Hepatocyte (in vitro differentiated cells): ENCODE data around the gene ZNF594. TPM values are rescaled to one million over a fixed set of nuclear protein-coding genes. Genes with fewer than 3 reads are reported as not detected.
"Not testable (repeated sequence)": the region's sequence is repeated elsewhere in the genome, so short reads cannot be mapped to it uniquely, and the experiment has no call there.

Experiments used
- DNase-seq: peaks from one replicate; pipeline ENCODE4 v3.0.0-alpha.2; 2016; ENCODE audit warnings: low spot score
- H2AFZ ChIP-seq: fragments of 200-600 bp; sonication (generic); 2 replicates; pipeline ENCODE4 v1.6.0; 2016; ENCODE audit warnings: antibody characterized with exemption, mild to moderate bottlenecking
- H3K27ac ChIP-seq: fragments of 200-600 bp; sonication (generic); 2 replicates; pipeline ENCODE4 v1.5.1; 2016; ENCODE audit warnings: mild to moderate bottlenecking
- H3K27me3 ChIP-seq: fragments of 200-600 bp; sonication (generic); 2 replicates; pipeline ENCODE4 v1.6.1; 2016
- H3K36me3 ChIP-seq: fragments of 200-600 bp; sonication (generic); replicated peaks from 2 replicates; pipeline ENCODE4 v1.5.1; 2016; ENCODE audit warnings: low read depth; ENCODE audit not compliant: insufficient read depth
- H3K4me1 ChIP-seq: fragments of 200-600 bp; sonication (generic); 2 replicates; pipeline ENCODE4 v1.5.1; 2016; ENCODE audit warnings: mild to moderate bottlenecking, moderate library complexity; ENCODE audit not compliant: insufficient read depth
- H3K4me2 ChIP-seq: fragments of 200-600 bp; sonication (generic); 2 replicates; pipeline ENCODE4 v1.6.0; 2016
- H3K4me3 ChIP-seq: fragments of 200-600 bp; sonication (generic); 2 replicates; pipeline ENCODE4 v1.5.1; 2016; ENCODE audit warnings: mild to moderate bottlenecking
- H3K79me2 ChIP-seq: fragments of 200-600 bp; sonication (generic); 2 replicates; pipeline ENCODE4 v1.6.0; 2017; ENCODE audit warnings: mild to moderate bottlenecking
- H3K9me2 ChIP-seq: fragments of 200-600 bp; sonication (generic); replicated peaks from 2 replicates; pipeline ENCODE4 v1.6.0; 2017; ENCODE audit warnings: mild to moderate bottlenecking; ENCODE audit not compliant: insufficient read depth
- H3K9me3 ChIP-seq: fragments of 200-600 bp; sonication (generic); 2 replicates; pipeline ENCODE4 v1.5.1; 2016; ENCODE audit warnings: low read depth, mild to moderate bottlenecking
- H4K20me1 ChIP-seq: fragments of 200-600 bp; sonication (generic); 2 replicates; pipeline ENCODE4 v1.6.0; 2016; ENCODE audit warnings: mild to moderate bottlenecking; ENCODE audit not compliant: insufficient read depth, poor library complexity, severe bottlenecking
- EZH2 ChIP-seq: fragments of 200-600 bp; sonication (generic); IDR thresholded peaks from 2 replicates; pipeline ENCODE4 v1.6.1; 2016; ENCODE audit warnings: antibody characterized with exemption, mild to moderate bottlenecking, borderline replicate concordance
- EZH2phosphoT487 ChIP-seq: fragments of 200-600 bp; sonication (generic); IDR thresholded peaks from one replicate; pipeline ENCODE4 v1.6.1; 2018; ENCODE audit warnings: antibody characterized with exemption, mild to moderate bottlenecking, low read depth, moderate library complexity; ENCODE audit not compliant: unreplicated experiment, severe bottlenecking
- WGBS: methylation state at CpG from one replicate; pipeline ENCODE4 v1.1.6; 2016; ENCODE audit warnings: low lambda C conversion rate; ENCODE audit errors: missing lambda C conversion rate; 5-methylcytosine and 5-hydroxymethylcytosine counted together
- polyA plus RNA-seq: library from polyadenylated mRNA; unstranded; fragments of >200 nt; fragmentation: Nextera tagmentation; extraction: Ambion mirVana; gene quantifications from 2 replicates; pipeline ENCODE4 v1.2.1, GENCODE V29; 2016
- total RNA-seq: library from RNA; depleted of rRNA; stranded (reverse); fragments of >200 nt; gene quantifications from 2 replicates; pipeline ENCODE4 v1.2.3, GENCODE V29; 2014
- TF ChIP-seq, protein P1 (sequence below): fragments of 200-600 bp; sonication (generic); IDR thresholded peaks from 2 replicates; pipeline ENCODE4 v1.5.1; 2016; ENCODE audit warnings: antibody characterized with exemption, mild to moderate bottlenecking; ENCODE audit not compliant: poor library complexity

ZNF594 gene
- total and polyA plus RNA-seq, 2 experiments from 2014 or later: 3.0 to 6.2 TPM

DNA sequence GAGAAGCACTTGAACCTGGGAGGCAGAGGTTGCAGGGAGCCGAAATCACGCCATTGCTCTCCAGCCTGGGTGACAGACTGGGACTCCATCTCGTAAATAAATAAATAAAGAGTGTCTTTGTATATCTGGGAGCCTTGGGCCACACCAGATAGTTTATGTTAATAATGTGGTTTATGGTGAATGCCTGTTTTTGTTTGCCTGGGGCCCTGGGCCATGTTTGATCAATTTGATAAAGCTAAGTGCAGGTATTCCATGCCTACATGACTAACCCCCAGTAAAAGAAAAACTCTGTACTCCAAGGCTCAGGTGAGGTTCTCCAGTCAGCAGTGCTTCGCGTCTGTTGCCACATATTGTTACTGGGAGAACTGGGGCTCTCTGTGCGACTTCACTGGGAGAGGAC lies 27.9 kb upstream of the ZNF594 start:
- Histone ChIP-seq H3K27me3 (no peaks in the 10 kb centered on the region), H3K36me3 (no peaks in the 10 kb centered on the region), H3K4me1 (no peaks in the 10 kb centered on the region), H3K4me3 (no peak overlapping the region), H2AFZ (no peak overlapping the region), H3K9me3 (no peaks in the 10 kb centered on the region), H4K20me1 (no peaks in the 10 kb centered on the region), H3K4me2 (no peak overlapping the region), H3K79me2 (no peaks in the 10 kb centered on the region), H3K9me2 (no peaks in the 10 kb centered on the region), H3K27ac (no peak overlapping the region)
- no peak for DNase-seq
- TF ChIP-seq, protein P1, sequence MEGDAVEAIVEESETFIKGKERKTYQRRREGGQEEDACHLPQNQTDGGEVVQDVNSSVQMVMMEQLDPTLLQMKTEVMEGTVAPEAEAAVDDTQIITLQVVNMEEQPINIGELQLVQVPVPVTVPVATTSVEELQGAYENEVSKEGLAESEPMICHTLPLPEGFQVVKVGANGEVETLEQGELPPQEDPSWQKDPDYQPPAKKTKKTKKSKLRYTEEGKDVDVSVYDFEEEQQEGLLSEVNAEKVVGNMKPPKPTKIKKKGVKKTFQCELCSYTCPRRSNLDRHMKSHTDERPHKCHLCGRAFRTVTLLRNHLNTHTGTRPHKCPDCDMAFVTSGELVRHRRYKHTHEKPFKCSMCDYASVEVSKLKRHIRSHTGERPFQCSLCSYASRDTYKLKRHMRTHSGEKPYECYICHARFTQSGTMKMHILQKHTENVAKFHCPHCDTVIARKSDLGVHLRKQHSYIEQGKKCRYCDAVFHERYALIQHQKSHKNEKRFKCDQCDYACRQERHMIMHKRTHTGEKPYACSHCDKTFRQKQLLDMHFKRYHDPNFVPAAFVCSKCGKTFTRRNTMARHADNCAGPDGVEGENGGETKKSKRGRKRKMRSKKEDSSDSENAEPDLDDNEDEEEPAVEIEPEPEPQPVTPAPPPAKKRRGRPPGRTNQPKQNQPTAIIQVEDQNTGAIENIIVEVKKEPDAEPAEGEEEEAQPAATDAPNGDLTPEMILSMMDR: no peak
- 84% methylated on average over 6 of the region's 6 CpGs for WGBS

DNA sequence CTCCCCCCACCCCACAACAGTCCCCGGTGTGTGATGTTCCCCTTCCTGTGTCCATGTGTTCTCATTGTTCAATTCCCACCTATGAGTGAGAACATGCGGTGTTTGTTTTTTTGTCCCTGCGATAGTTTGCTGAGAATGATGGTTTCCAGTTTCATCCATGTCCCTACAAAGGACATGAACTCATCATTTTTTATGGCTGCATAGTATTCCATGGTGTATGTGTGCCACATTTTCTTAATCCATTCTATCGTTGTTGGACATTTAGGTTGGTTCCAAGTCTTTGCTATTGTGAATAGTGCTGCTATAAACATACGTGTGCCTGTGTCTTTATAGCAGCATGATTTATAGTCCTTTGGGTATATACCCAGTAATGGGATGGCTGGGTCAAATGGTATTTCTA lies 25.9 kb upstream of the ZNF594 start:
- not testable (repeated sequence) for DNase-seq, H2AFZ ChIP-seq, H4K20me1 ChIP-seq, H3K4me3 ChIP-seq, H3K9me2 ChIP-seq, H3K4me2 ChIP-seq, H3K36me3 ChIP-seq, H3K4me1 ChIP-seq, H3K9me3 ChIP-seq, H3K27me3 ChIP-seq, H3K79me2 ChIP-seq, H3K27ac ChIP-seq
- WGBS: 98% methylated on average over 4 of the region's 5 CpGs

DNA sequence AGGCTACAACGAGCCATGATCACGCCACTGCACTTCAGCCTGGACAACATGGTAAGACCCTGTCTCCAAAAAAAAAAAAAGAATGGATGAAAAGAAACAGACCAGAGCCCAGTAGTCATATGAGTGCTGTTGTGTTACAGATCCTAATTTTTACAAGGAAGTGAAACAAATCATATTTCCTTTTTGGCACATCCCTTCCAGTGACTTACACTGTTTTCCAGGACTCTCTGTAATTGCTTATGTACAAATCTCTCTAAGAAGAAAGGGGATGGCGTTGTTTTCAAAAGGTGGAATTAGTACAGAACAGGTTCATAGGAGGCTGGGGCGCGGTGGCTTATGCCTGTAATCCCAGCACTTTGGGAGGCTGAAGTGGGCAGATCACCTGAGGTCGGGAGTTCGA lies 19.8 kb upstream of the ZNF594 start:
- TF ChIP-seq, protein P1: no peak
- Histone ChIP-seq H3K4me3 (no peak overlapping the region), H3K9me2 (no peaks in the 10 kb centered on the region), H3K4me1 (no peaks in the 10 kb centered on the region), H3K4me2 (no peak overlapping the region), H3K27me3 (no peaks in the 10 kb centered on the region), H3K36me3 (no peaks in the 10 kb centered on the region), H3K27ac (no peak overlapping the region), H4K20me1 (no peaks in the 10 kb centered on the region), H2AFZ (no peak overlapping the region), H3K9me3 (no peaks in the 10 kb centered on the region), H3K79me2 (no peaks in the 10 kb centered on the region)
- no peak for DNase-seq
- WGBS: 93% methylated on average over 7 of the region's 7 CpGs

DNA sequence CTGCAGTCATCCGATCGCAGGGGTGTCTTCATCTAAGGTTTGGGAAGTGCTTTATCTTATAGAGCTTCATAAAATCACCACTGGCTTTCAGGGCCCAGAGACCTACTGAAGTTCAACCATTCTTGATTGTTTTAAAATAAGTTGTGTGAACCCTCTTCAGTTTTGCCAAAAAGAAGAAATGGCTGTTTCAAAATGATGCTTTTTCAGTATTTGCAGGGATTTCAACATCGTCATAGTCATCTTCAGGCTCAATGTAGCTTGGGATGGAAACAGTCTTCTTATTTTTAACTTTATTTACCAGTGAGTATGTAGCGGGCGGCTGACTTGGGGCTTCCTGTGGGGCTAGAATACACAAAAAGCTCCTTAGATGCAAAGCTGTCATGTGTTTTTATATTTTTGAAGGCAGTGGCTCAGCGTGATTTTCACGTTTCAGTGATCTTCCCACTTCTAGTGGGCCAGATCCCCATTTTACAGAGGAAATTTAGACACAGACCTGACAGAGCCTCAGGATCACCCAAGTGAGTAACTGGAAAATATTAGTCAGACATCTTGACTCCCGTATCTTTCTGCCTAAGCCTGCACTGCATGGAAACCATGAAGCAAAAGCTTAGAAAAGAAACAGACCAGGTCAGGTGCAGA lies 19.1 kb upstream of the ZNF594 start:
- WGBS: over 99% methylated on average over 8 of the region's 8 CpGs
- H3K4me3 ChIP-seq: no peak overlapping the region
- no peaks in the 10 kb centered on the region for H3K4me1 ChIP-seq
- no peak overlapping the region for H3K27ac ChIP-seq
- no peaks in the 10 kb centered on the region for H3K9me2 ChIP-seq
- H3K27me3 ChIP-seq: no peaks in the 10 kb centered on the region
- no peak overlapping the region for H2AFZ ChIP-seq
- no peaks in the 10 kb centered on the region for H3K79me2 ChIP-seq
- no peaks in the 10 kb centered on the region for H4K20me1 ChIP-seq
- no peak for TF ChIP-seq EZH2
- TF ChIP-seq, protein P1: no peak
- no peak for TF ChIP-seq EZH2phosphoT487
- H3K36me3 ChIP-seq: no peaks in the 10 kb centered on the region
- H3K4me2 ChIP-seq: no peak overlapping the region
- no peaks in the 10 kb centered on the region for H3K9me3 ChIP-seq
- DNase-seq: no peak
